GM12892 (cell line): Measurements from ENCODE around the gene BMP8B.
A peak's percentile ranks its signal among the peaks of the same experiment; 100 is the strongest.

ENCODE experiments used
- DNase-seq: peaks from one replicate; pipeline ENCODE4 v3.0.0; 2011; ENCODE audit not compliant: insufficient read length
- FAIRE-seq: peaks from 2 replicates; lab custom pipeline; 2011; peaks lifted over from hg19 to GRCh38; lab: Jason Lieb, UNC
- POLR2A ChIP-seq: IDR thresholded peaks from 2 replicates; pipeline ENCODE4 v1.6.1; 2011; ENCODE audit warnings: low read depth, low read length, control low read depth
- POLR2AphosphoS5 ChIP-seq: IDR thresholded peaks from 2 replicates; pipeline ENCODE4 v1.6.1; 2011; ENCODE audit warnings: low read depth, low read length, control low read depth
- TAF1 ChIP-seq: IDR thresholded peaks from 2 replicates; pipeline ENCODE4 v1.6.1; 2011; ENCODE audit warnings: low read depth, mild to moderate bottlenecking, control low read depth, low read length, borderline replicate concordance

The BMP8B gene

GRCh38 chr1:39757501-39757900 is 31.2 kb downstream of the BMP8B start:
- DNase-seq (no peak), FAIRE-seq (no peak)
- TF ChIP-seq POLR2A: no peak
- TF ChIP-seq POLR2AphosphoS5: no peak
- TF ChIP-seq TAF1: no peak

GRCh38 chr1:39755965-39756659 is 32.6 kb downstream of the BMP8B start:
- FAIRE-seq (no peak), DNase-seq (no peak)
- TF ChIP-seq POLR2AphosphoS5: no peak
- TF ChIP-seq TAF1: no peak
- TF ChIP-seq POLR2A: no peak

- TF ChIP-seq TAF1 (no peak), POLR2AphosphoS5 (no peak), POLR2A (no peak)
- no peak for DNase-seq
- no peak for FAIRE-seq
These were observed 33.7 kb downstream of the BMP8B start for GRCh38 chr1:39754906-39755504.

GRCh38 chr1:39754026-39754570 is 34.6 kb downstream of the BMP8B start:
- no peak for DNase-seq
- TF ChIP-seq POLR2A (no peak), POLR2AphosphoS5 (no peak), TAF1 (no peak)

GRCh38 chr1:39753132-39754025 is 35.3 kb downstream of the BMP8B start:
- TF ChIP-seq POLR2AphosphoS5 (no peak), TAF1 (no peak), POLR2A (no peak)
- no peak for FAIRE-seq
- no peak for DNase-seq

More at GRCh38 chr1:39754026-39754570, 34.6 kb downstream of the BMP8B start:
- no peak for FAIRE-seq

GRCh38 chr1:39752703-39753102 is 36.0 kb downstream of the BMP8B start:
- no peak for DNase-seq
- no peak for FAIRE-seq
- no peak for TF ChIP-seq TAF1
- no peak for TF ChIP-seq POLR2AphosphoS5
- TF ChIP-seq POLR2A: no peak

- FAIRE-seq (no peak), DNase-seq (no peak)
- TF ChIP-seq POLR2AphosphoS5 (no peak), POLR2A (no peak), TAF1 (no peak)
These were observed 37.1 kb downstream of the BMP8B start for GRCh38 chr1:39751595-39751994.

GRCh38 chr1:39745016-39745670 is 43.5 kb downstream of the BMP8B start:
- TF ChIP-seq TAF1 (no peak), POLR2A (no peak), POLR2AphosphoS5 (no peak)
- DNase-seq (no peak), FAIRE-seq (no peak)

GRCh38 chr1:39738622-39739366 is 49.9 kb downstream of the BMP8B start, which contains the start of gene PPIE:
Gene PPIE (plus strand): TSS chr1:39738882. CDS start chr1:39738901, 19 bp downstream.
- TF ChIP-seq POLR2AphosphoS5: peak; percentile 92
- peak; percentile 83 for TF ChIP-seq TAF1
- TF ChIP-seq POLR2A: peak; percentile 95
- peak; percentile 99 for FAIRE-seq
- peak; percentile 88 for DNase-seq
